IMR-90 (cell line): Measurements from ENCODE around the gene CCDC74B. TPM values are rescaled to one million over a fixed set of nuclear protein-coding genes. Genes with fewer than 3 reads are reported as not detected.
"Not testable (repeated sequence)": the region's sequence is repeated elsewhere in the genome, so short reads cannot be mapped to it uniquely, and the experiment has no call there.

Experiments
- ATAC-seq: fragments of 200-7000 bp; cut with Tn5 transposase; 2 replicates; pipeline ENCODE4 v1.9.1; 2020; ENCODE audit warnings: low read depth, mild to moderate bottlenecking, moderate library complexity
- BruUV-seq: library from RNA; stranded (reverse); fragments of 400-500 nt; replicated peaks from 2 replicates; lab custom pipeline; 2021; lab: Mats Ljungman, UMichigan
- CTCF ChIA-PET: fragments of 300-600 bp; formaldehyde crosslinking; extraction: SDS; loops from one replicate; lab custom pipeline; 2021; ENCODE audit warnings: antibody characterized with exemption; lab: Yijun Ruan, JAX
- POLR2A ChIA-PET: fragments of 300-600 bp; sonication (Branson Sonifier 250); formaldehyde crosslinking; loops from one replicate; lab custom pipeline; 2022; ENCODE audit warnings: antibody characterized with exemption; ENCODE audit not compliant: unreplicated experiment; lab: Charles Lee
- DNase-seq: peaks from one replicate; pipeline ENCODE4 v3.0.0; 2013
- H2AFZ ChIP-seq: replicated peaks from 2 replicates; pipeline ENCODE3; 2013; ENCODE audit warnings: low read length, mild to moderate bottlenecking; ENCODE audit not compliant: poor library complexity
- H2AK5ac ChIP-seq: 2 replicates; pipeline ENCODE4 v1.6.1; 2013; ENCODE audit warnings: low read depth, low read length, inconsistent platforms
- H2AK9ac ChIP-seq: replicated peaks from 2 replicates; pipeline ENCODE3; 2013; ENCODE audit warnings: mild to moderate bottlenecking, low read depth, low read length, moderate library complexity; ENCODE audit not compliant: poor library complexity
- H2BK120ac ChIP-seq: 2 replicates; pipeline ENCODE4 v1.6.1; 2013; ENCODE audit warnings: low read depth, low read length, inconsistent platforms
- H2BK15ac ChIP-seq: 3 replicates; pipeline ENCODE4 v1.6.1; 2013; ENCODE audit warnings: low read depth, low read length, inconsistent platforms
- H2BK20ac ChIP-seq: 2 replicates; pipeline ENCODE4 v1.6.1; 2013; ENCODE audit warnings: low read depth, mild to moderate bottlenecking, inconsistent platforms, low read length, moderate library complexity
- H2BK5ac ChIP-seq: 2 replicates; pipeline ENCODE4 v1.6.1; 2013; ENCODE audit warnings: mild to moderate bottlenecking, low read depth, low read length, inconsistent platforms; ENCODE audit not compliant: poor library complexity, severe bottlenecking
- H3K14ac ChIP-seq: replicated peaks from 2 replicates; pipeline ENCODE4 v1.6.1; 2013; ENCODE audit warnings: low read depth, low read length, inconsistent platforms
- H3K18ac ChIP-seq: 2 replicates; pipeline ENCODE4 v1.6.1; 2013; ENCODE audit warnings: low read depth, low read length, control low read depth
- H3K23ac ChIP-seq: 2 replicates; pipeline ENCODE4 v1.6.1; 2013; ENCODE audit warnings: low read depth, low read length, inconsistent platforms
- H3K27ac ChIP-seq: 2 replicates; pipeline ENCODE4 v1.5.1; 2013; ENCODE audit warnings: mild to moderate bottlenecking, control low read depth, low read length; ENCODE audit not compliant: insufficient read depth
- H3K27me3 ChIP-seq: 2 replicates; pipeline ENCODE4 v1.6.1; 2013; ENCODE audit warnings: low read length; ENCODE audit not compliant: control insufficient read depth, insufficient read depth
- H3K36me3 ChIP-seq: 2 replicates; pipeline ENCODE4 v1.6.1; 2013; ENCODE audit warnings: low read length, mixed read lengths; ENCODE audit not compliant: control insufficient read depth, insufficient read depth
- H3K4ac ChIP-seq: 2 replicates; pipeline ENCODE4 v1.6.1; 2013; ENCODE audit warnings: low read depth, low read length, inconsistent platforms
- H3K4me1 ChIP-seq: 2 replicates; pipeline ENCODE4 v1.6.1; 2013; ENCODE audit warnings: low read length, mixed read lengths; ENCODE audit not compliant: control insufficient read depth, insufficient read depth
- H3K4me2 ChIP-seq: 2 replicates; pipeline ENCODE4 v1.6.1; 2013; ENCODE audit warnings: low read depth, mild to moderate bottlenecking, control low read depth, low read length, moderate library complexity
- H3K4me3 ChIP-seq: 2 replicates; pipeline ENCODE4 v1.5.1; 2013; ENCODE audit warnings: low read depth, mild to moderate bottlenecking, control low read depth, low read length, moderate library complexity; ENCODE audit not compliant: insufficient read depth
- H3K56ac ChIP-seq: 2 replicates; pipeline ENCODE4 v1.6.1; 2013; ENCODE audit warnings: low read length, inconsistent platforms; ENCODE audit not compliant: insufficient read depth; ENCODE audit errors: extremely low read depth
- H3K79me1 ChIP-seq, 2 experiments: 2 replicates each; pipeline ENCODE4 v1.6.1; 2013; ENCODE audit warnings: low read length in 2 of 2, inconsistent platforms in 1 of 2, low read depth in 1 of 2
- H3K9ac ChIP-seq: 2 replicates; pipeline ENCODE4 v1.6.1; 2013; ENCODE audit warnings: low read depth, low read length, control low read depth
- H3K9me1 ChIP-seq: 2 replicates; pipeline ENCODE4 v1.6.1; 2013; ENCODE audit warnings: low read length, inconsistent platforms; ENCODE audit not compliant: insufficient read depth
- H3K9me3 ChIP-seq: 2 replicates; pipeline ENCODE4 v1.6.1; 2013; ENCODE audit warnings: low read length; ENCODE audit not compliant: control insufficient read depth, insufficient read depth
- H4K20me1 ChIP-seq: 2 replicates; pipeline ENCODE4 v1.6.1; 2013; ENCODE audit warnings: low read length, inconsistent platforms; ENCODE audit not compliant: insufficient read depth
- H4K5ac ChIP-seq: 2 replicates; pipeline ENCODE4 v1.6.1; 2013; ENCODE audit warnings: mild to moderate bottlenecking, low read depth, low read length, control low read depth
- H4K8ac ChIP-seq, 2 experiments: 2 replicates each; pipeline ENCODE4 v1.6.1; 2013; ENCODE audit warnings: low read depth in 2 of 2, low read length in 2 of 2, control low read depth in 1 of 2, inconsistent platforms in 1 of 2
- H4K91ac ChIP-seq: 2 replicates; pipeline ENCODE4 v1.6.1; 2013; ENCODE audit warnings: low read depth, low read length, inconsistent platforms; ENCODE audit not compliant: insufficient read depth
- BHLHE40 ChIP-seq: fragments of 150-350 bp; IDR thresholded peaks from 2 replicates; pipeline ENCODE4 v1.6.1; 2016; ENCODE audit warnings: mild to moderate bottlenecking, low read depth, low read length
- ELK1 ChIP-seq: fragments of 150-350 bp; IDR thresholded peaks from 2 replicates; pipeline ENCODE4 v1.6.1; 2016; ENCODE audit warnings: low read depth, mild to moderate bottlenecking, low read length, moderate library complexity, borderline replicate concordance
- FOS ChIP-seq: fragments of 150-350 bp; IDR thresholded peaks from 2 replicates; pipeline ENCODE4 v1.6.1; 2016; ENCODE audit warnings: low read depth, low read length
- MAFK ChIP-seq: IDR thresholded peaks from 2 replicates; pipeline ENCODE4 v1.6.1; 2012; ENCODE audit warnings: low read depth, low read length, improper control_type of control experiment
- MAZ ChIP-seq: IDR thresholded peaks from 2 replicates; pipeline ENCODE4 v1.6.1; 2012; ENCODE audit warnings: low read depth, mild to moderate bottlenecking, low read length, improper control_type of control experiment, moderate library complexity, borderline replicate concordance
- MXI1 ChIP-seq: IDR thresholded peaks from 2 replicates; pipeline ENCODE4 v1.6.1; 2012; ENCODE audit warnings: low read depth, mild to moderate bottlenecking, low read length, moderate library complexity, borderline replicate concordance
- NFE2L2 ChIP-seq: fragments of 150-350 bp; IDR thresholded peaks from 2 replicates; pipeline ENCODE4 v1.6.1; 2016; ENCODE audit warnings: low read depth, mild to moderate bottlenecking, low read length
- POLR2A ChIP-seq: IDR thresholded peaks from 2 replicates; pipeline ENCODE4 v1.6.1; 2012; ENCODE audit warnings: mild to moderate bottlenecking, low read depth, low read length
- WGBS, 2 experiments: methylation state at CpG; one replicate each; pipeline versions ENCODE4 v1.1.5 to v1.1.7; 2013; ENCODE audit warnings: missing lambda C conversion rate in 2 of 2; ENCODE audit not compliant: insufficient read length in 1 of 2; ENCODE audit errors: extremely low coverage in 2 of 2; 5-methylcytosine and 5-hydroxymethylcytosine counted together
- dilution Hi-C: fragments of 300-500 bp; cut with HindIII; formaldehyde crosslinking; loops from one replicate; pipeline ENCODE4 v1.14.3; 2018; ENCODE audit warnings: low sequenced_read_pairs; ENCODE audit not compliant: unreplicated experiment
- in situ Hi-C: fragments of 300-500 bp; cut with MboI; formaldehyde crosslinking; loops from 3 replicates; pipeline ENCODE4 v1.14.3; 2019; ENCODE audit warnings: low sequenced_read_pairs, inconsistent platforms, mixed read lengths
- intact Hi-C: fragments of 100-400 bp; cut with micrococcal nuclease; formaldehyde crosslinking; loops from 2 replicates; pipeline ENCODE4 v1.10.0; 2022
- polyA plus RNA-seq, 3 experiments: library from polyadenylated mRNA; depleted of rRNA; stranded (reverse); fragments of >200 nt; gene quantifications; 2 replicates each; pipeline ENCODE4 v1.2.3, GENCODE V29; 2012; ENCODE audit warnings: low replicate concordance in 1 of 3
- total RNA-seq: library from RNA; depleted of rRNA; stranded (reverse); fragments of >200 nt; gene quantifications from 2 replicates; pipeline ENCODE4 v1.2.3, GENCODE V29; 2012

Gene CCDC74B
- total and polyA plus RNA-seq, 2 of the 4 experiments (the other 2 are of a cell fraction), result 3.9 to 8.4 TPM

- H2BK120ac ChIP-seq, result no peak overlapping the region
- ATAC-seq (no peak), DNase-seq (no peak)
- dilution Hi-C loops, result no loop called here
- H3K36me3 ChIP-seq, result peaks cover 40% of the 10 kb centered on the region
- H4K8ac ChIP-seq, result no peak overlapping the region
- H4K20me1 ChIP-seq, result no peaks in the 10 kb centered on the region
- peaks cover 0 to 3% of the 10 kb centered on the region in 2 experiments; a peak in 1 of 4 replicates for H3K79me1 ChIP-seq
- ChIA-PET POLR2A (no interaction called here), CTCF (no interaction called here)
- H4K91ac ChIP-seq, result no peak overlapping the region
- TF ChIP-seq ELK1 (no peak), BHLHE40 (no peak), POLR2A (no peak), FOS (no peak), MXI1 (no peak), MAZ (no peak), NFE2L2 (no peak), MAFK (no peak)
- H3K56ac ChIP-seq, result no peak overlapping the region
- H3K23ac ChIP-seq, result no peak overlapping the region
- H4K5ac ChIP-seq, result no peak overlapping the region
- H2BK5ac ChIP-seq, result no peak overlapping the region
- no TSS peak for BruUV-seq
- no peak overlapping the region for H3K9ac ChIP-seq
- no peak overlapping the region for H3K14ac ChIP-seq
- no peak overlapping the region for H2AK9ac ChIP-seq
- no peak overlapping the region for H2BK20ac ChIP-seq
- no peaks in the 10 kb centered on the region for H3K27me3 ChIP-seq
- H3K4me2 ChIP-seq, result no peak overlapping the region
- H3K4me3 ChIP-seq, result no peak overlapping the region
- no peaks in the 10 kb centered on the region for H3K9me1 ChIP-seq
- WGBS, 2 experiments, result 98% methylated on average over 6 of the region's 9 CpGs; no CpG with 5 or more reads in 1 of the 2 experiments
- no peaks in the 10 kb centered on the region for H3K4me1 ChIP-seq
- in situ Hi-C loops, result loop anchor here (25.0 kb wide), 1 partner anchor 1349 kb away; no protein-coding TSS in a partner anchor
- H2AFZ ChIP-seq, result no peak overlapping the region
- no peak overlapping the region for H3K4ac ChIP-seq
- intact Hi-C loops, result no loop called here
- no peak overlapping the region for H3K18ac ChIP-seq
- no peaks in the 10 kb centered on the region for H3K9me3 ChIP-seq
- no peak overlapping the region for H2BK15ac ChIP-seq
- H3K27ac ChIP-seq, result no peak overlapping the region
- H2AK5ac ChIP-seq, result no peak overlapping the region
These were observed 18.1 kb upstream of the CCDC74B start for GRCh38 chr2:130162968-130163367.

- H2BK20ac ChIP-seq, BruUV-seq, H2BK120ac ChIP-seq, H4K5ac ChIP-seq, H2AK5ac ChIP-seq, H3K4ac ChIP-seq, H3K9me1 ChIP-seq, H3K4me1 ChIP-seq, H3K4me3 ChIP-seq, H3K27me3 ChIP-seq, H3K56ac ChIP-seq, H3K9me3 ChIP-seq, H3K27ac ChIP-seq, H2AK9ac ChIP-seq, H2BK5ac ChIP-seq, H3K79me1 ChIP-seq, H2BK15ac ChIP-seq, POLR2A ChIA-PET, dilution Hi-C loops, H3K9ac ChIP-seq, H4K20me1 ChIP-seq, intact Hi-C loops, H4K8ac ChIP-seq, DNase-seq, H2AFZ ChIP-seq, H3K18ac ChIP-seq, H4K91ac ChIP-seq, H3K4me2 ChIP-seq, H3K14ac ChIP-seq, ATAC-seq, CTCF ChIA-PET, H3K23ac ChIP-seq: not testable (repeated sequence)
- in situ Hi-C loops, result loop anchor here (25.0 kb wide), 1 partner anchor 1350 kb away; no protein-coding TSS in a partner anchor
- no CpG with 5 or more reads among the region's 7 CpGs for WGBS, 2 experiments
- H3K36me3 ChIP-seq, result peaks cover 38% of the 10 kb centered on the region
These were observed 17.6 kb upstream of the CCDC74B start for GRCh38 chr2:130162486-130162885.
